ENCODE results near the gene MYO5C.
"Not testable (repeated sequence)": the region's sequence is repeated elsewhere in the genome, so short reads cannot be mapped to it uniquely, and the experiment has no call there.

MYO5C gene

DNA sequence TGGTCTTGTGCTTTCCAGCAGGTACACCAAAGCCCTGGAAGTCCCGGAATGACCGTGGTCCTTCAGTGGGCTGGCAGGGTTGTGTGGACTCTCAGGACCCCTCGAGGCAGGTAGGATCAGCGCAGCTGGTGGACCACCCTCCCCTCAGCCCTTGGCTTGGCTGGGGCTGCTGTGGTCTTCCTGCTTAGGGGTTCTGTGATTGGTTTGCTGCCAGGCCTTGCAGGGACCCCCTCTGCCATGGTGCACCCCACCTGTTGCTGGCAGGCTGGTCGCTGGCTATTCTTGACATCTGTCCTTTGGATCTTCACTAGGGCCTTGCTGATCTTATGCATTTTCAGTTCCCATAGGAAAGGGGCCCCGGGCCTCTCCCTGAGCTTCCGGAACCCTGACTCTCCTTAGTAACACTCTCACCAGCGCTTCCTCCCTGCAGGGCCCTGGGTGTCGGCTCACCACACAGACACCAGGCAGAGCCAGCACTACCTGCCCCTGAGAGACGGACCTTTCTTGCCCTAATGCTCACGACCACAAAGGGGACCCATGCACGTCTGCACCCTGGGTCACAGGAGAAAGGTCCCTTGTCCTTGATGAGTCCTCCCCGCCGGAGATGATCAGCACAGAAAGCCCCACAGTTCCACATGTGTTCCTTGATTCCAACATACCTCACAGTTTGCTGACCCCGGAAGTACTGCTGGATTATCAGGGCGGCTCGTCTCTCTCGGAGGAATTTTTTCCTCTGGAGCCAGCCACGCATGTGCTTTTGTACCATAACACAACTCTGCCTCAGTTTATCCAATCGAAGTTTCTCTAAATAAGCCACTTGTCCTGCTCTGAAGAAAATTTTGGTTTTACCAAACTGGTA lies 51.7 kb downstream of the MYO5C start:
- no peak for DNase-seq (ENCODE audit: low read depth in 2 of 2)

DNA sequence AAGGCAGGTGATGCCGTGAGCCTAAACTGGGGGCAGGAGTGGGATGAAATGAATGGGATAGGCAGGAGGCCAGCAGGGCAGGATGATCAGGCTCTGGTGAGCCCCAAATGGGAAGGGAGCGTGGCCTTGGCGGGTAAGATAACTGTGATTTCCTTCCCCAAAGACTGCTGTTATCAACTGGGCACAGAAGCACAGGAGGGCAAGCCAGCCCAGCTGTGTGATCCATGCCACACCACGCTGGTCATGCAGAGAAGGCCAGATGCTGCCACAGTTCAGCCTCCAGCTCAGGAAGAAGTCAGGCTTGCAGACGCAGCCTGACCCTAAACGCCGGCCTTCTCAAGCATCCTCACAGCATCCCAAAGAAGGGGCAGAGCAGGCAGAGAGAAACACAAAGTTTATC lies 52.3 kb downstream of the MYO5C start:
- DNase-seq (ENCODE audit: low read depth in 2 of 2) = no peak

DNA sequence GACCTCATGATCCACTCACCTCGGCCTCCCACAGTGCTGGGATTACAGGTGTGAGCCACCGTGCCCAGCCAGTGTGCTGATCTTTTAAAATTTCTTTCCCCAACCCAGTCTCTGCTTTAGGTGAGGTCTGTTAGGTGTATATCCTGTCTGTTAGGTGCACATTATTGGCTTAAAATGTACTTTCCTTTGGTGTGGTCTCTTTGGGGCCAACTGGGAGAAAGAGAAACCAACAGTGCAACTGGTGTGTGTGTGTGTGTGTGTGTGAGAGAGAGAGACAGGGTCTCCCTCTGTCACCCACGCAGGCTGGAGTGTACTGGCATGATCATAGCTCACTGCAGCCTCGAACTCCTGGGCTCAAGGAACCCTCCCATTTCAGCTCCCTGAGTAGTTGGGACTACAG lies 54.1 kb downstream of the MYO5C start:
- no peak for DNase-seq (ENCODE audit: low read depth in 2 of 2)

DNA sequence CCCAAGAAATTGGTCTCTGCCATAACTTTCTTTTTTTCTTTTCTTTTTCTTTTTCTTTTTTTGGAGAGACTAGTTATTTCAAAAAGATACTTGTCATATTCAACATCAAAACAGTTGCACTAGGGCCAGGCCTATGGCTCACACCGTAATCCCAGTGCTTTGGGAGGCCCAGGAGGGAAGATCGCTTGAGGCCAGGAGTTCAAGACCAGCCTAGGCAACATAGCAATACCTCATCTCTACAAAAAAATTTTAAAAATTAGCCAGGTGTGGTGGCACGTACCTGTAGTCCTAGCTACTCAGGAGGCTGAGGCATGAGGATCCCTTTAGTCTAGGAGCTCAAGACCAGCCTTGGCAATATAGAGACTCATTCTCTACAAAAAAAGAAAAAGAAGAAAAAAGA lies 55.4 kb downstream of the MYO5C start:
- DNase-seq (ENCODE audit: low read depth in 2 of 2) = no peak

DNA sequence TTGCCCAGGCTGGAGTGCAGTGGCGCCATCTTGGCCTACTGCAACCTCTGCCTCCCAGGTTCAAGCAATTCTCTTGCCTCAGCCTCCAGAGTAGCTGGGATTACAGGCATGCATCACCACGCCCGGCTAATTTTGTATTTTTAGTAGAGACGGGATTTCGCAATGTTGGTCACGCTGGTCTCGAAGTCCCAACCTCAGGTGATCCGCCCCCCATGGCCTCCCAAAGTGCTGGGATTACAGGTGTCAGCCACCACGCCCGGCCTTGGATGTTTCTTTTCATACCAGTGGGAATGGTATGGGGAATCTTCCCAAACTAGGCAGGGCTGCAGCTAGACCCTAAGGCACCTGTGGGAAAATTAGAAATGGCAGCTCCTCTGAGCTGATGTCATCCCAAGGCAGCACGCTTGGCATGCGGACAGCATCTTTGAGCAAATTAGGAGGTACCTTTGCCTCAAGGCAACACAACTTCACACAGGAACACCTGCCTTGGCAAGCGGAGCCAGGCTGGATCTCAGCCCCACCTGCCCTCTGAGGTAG lies 56.5 kb downstream of the MYO5C start:
- not testable (repeated sequence) for DNase-seq (ENCODE audit: low read depth in 2 of 2)

DNA sequence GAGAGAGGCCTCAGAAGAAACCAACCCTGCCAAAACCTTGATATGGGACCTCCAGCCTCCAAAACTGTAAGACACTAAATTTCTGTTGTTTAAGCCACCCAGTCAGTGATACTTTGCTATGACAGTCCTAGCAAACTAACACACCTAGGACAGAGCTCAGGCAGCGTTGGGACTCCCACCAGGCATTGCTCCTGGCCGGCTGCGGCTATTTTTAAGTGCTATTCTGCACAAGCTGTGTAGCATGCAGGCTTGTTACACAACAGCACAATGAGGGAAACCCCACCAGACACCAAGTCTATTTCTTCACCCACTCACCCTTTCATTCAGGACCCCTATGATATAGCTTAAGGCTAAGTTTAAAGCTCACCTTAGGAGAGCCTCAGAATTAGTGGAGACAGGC lies 57.5 kb downstream of the MYO5C start:
- DNase-seq (ENCODE audit: low read depth in 2 of 2) = no peak

DNA sequence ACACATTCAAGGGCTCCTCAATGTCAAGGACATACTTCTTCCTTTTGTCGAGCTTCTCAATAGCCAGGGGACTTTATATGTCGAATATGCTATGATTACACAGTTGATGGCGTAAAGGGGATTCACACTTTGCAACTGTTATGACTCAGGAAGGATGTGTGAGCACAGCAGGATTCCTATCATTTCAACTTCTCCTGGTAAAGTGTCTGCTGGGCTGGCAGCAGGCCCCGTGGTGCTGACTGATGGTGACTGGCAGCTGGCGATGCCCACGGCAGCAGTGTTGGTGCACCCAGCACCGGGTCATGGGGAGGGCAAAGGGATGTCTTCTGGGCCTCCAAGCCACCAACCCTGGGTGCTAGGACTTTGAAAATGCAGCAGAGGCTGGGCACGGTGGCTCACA lies 59.6 kb downstream of the MYO5C start:
- DNase-seq (ENCODE audit: low read depth in 2 of 2) = no peak

DNA sequence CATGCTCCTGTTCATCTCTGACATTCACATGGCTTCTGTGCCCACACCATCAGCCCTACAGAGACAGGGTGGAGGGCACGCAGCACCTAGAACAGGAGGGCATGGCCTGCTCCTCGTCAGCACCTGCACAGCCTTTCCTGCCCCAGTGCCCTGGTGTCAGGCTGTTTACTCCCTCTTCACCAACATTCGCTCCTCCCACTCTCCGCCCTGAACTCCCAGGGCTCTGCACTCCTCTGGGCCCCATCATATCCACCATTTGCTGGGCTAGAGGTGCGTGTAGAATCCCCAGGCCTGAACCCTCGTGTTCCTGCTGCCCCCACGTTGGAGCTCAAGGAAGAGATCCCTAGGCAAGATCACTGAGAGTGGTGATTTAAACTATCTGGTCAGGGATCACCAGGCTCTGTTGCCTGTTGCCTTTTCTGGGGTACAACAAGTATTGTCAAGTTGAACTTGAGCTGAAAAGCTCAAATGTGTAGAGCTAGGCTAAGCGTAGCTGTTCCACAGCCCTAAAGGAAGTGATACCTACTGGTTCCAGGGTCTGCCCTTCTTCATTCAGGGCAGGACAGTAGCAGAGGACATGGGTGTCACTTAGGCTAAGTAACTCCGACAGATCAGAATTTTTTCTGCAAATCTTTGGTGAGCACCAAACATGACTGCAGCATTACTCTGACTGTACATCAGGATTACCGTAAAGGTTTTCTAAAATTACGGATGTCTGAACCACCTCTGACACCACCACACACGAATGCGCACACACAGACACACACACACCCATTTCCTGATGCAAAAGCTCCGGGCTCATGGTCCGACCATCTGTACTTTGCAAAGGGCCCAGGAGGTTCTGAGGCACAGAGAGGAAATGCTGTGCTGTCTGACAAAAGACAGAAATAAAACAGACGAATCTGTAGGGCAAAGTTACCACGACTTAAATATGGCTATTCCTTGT lies 60.7 kb downstream of the MYO5C start:
- DNase-seq (ENCODE audit: low read depth in 2 of 2) = no peak

DNA sequence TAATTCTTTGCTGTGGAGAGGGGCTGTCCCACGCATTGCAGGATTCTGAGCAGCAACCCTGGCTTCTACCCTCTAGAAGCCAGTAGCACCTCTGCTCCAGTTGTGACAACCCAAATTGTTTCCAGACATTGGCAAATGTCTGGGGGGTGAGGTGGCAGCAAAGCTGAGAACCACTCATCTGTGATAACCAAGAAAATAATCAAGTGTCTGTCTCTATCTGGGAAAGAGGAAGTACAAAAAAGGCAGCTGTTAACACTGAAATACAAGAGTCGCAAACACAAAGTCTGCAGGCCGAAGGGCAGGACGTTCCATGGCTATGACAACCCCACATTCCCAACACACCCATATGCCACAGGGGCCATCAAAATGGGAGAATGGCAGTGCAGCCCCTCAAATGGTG lies 62.2 kb downstream of the MYO5C start:
- no peak for DNase-seq (ENCODE audit: low read depth in 2 of 2)

DNA sequence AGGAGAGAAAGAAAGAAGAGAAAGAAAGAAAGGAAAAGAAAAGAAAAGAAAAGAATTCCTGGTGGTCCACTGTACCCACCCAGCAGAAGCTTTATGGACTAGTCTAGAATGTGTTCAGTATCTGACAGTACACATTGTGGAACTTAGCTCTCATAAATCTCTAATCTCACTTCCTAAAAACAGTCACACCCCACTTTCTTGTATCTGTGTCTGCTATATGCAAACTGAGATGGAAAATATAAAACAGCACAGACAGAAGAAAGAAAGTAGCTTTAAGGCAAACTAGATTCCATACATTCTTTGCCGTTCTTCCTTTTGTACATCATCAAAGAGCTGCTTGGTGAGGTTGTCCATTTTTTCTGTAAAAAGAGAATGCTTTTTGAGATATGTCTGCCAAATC lies 63.3 kb downstream of the MYO5C start:
- no peak for DNase-seq (ENCODE audit: low read depth in 2 of 2)

DNA sequence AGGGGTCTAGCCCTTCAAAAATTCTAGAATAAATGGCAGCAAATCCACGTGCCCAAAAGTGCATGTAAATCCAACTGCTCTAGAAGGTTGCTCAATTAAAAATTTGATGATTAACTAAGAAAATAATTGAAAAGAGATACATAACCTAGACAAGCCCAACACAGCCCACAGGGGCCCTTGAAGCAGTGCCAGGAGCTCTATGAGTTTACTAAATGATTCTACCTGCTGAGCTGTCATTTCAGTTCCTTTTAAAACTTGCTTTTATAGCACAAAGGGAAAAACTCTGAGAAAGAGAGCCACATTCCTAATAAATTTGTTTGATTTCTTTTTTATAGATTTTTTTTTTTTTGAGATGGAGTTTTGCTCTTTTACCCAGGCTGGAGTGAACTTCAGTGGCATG lies 65.5 kb downstream of the MYO5C start:
- no peak for DNase-seq (ENCODE audit: low read depth in 2 of 2)

DNA sequence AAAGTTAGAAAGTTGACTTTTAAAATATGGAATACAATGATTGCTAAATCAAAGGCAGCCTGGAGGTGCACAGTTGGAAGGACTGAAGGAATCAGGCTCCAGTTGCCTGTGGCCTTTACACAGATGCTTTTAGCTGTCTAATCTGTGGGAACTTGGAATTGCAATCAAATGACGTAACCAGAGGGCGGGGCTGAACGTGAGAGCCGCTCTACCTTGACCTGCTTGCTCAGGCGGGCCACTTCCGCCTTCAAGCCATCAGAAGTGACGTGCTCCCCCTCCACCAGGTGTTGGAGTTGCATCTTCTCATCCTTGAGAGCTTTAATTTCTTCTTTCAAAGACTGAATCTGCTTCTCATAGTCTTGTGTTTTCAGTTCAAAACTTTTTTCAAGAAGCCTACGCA lies 66.7 kb downstream of the MYO5C start:
- no peak for DNase-seq (ENCODE audit: low read depth in 2 of 2)

DNA sequence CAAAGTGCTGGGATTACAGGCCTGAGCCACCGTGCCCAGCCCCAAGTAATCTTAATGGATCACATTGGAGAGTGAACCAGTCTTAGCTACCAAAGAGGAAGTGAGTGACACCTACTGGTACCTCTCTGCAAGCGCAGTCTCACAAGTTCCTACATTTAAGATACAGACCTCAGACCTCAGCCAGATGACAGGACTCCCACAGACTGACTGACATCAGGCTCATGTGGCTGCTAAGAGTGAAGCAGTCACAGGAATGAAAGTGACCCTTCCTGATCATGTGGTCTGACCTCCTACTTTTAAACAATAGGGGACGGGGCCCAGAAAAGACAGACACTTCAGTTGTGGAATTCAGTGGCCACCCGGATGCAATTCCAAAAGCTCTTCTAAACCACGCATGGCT lies 68.1 kb downstream of the MYO5C start:
- peak; percentile 28 to 47 for DNase-seq (ENCODE audit: low read depth in 2 of 2)

DNA sequence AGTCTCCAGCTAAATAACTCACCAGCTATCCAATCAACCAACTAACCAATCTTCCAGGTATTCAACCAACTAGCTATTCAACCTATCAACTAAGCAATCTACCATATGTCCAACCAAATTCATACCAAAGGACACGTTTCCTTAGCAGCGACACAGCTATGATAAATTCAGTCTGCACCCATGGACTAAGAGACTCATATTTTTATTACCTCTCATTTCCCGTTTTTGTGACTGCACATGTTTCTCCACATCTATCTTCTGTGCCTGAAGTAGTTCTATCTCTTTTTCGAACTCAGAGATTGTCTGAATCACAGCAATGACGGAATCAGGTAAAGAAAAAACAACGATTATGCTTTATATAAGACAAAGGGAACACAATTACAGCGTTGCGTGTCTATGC lies 70.4 kb downstream of the MYO5C start:
- no peak for DNase-seq (ENCODE audit: low read depth in 2 of 2)

DNA sequence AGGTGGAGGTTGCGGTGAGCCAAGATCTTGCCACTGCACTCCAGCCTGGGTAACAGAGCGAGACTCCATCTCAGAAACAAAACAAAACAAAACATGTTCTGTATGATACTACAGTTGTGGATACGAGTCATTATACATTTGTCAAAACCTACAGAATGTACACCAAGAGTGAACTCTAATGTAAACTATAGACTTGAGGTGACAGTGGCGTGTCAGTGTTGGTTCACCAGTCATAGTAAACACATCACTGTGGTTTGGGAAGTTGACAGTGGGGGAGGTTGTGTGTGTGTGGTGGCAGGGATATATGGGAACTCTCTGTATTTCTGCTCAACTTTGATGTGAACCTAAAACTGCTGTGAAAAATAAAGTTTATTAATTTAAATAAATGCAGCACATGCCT lies 71.4 kb downstream of the MYO5C start:
- DNase-seq (ENCODE audit: low read depth in 2 of 2) = no peak

DNA sequence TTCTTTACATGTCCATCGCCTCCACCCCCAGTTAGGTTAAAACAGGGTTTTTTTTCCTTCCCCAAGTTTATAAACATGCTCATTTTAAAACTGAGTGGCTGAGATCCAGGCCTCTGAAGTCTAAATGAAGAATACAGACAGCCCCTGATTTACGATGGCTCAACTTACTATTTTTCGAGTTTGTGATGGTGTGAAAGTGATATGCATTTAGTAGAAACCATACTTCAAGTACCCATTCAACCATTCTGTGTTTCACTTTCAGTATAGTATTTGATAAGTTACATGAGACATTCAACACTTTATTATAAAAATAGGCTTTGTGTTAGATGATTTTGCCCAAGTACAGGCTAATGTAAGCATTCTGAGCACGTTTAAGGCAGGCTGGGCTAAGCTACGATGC lies 73.9 kb downstream of the MYO5C start:
- DNase-seq (ENCODE audit: low read depth in 2 of 2) = no peak

DNA sequence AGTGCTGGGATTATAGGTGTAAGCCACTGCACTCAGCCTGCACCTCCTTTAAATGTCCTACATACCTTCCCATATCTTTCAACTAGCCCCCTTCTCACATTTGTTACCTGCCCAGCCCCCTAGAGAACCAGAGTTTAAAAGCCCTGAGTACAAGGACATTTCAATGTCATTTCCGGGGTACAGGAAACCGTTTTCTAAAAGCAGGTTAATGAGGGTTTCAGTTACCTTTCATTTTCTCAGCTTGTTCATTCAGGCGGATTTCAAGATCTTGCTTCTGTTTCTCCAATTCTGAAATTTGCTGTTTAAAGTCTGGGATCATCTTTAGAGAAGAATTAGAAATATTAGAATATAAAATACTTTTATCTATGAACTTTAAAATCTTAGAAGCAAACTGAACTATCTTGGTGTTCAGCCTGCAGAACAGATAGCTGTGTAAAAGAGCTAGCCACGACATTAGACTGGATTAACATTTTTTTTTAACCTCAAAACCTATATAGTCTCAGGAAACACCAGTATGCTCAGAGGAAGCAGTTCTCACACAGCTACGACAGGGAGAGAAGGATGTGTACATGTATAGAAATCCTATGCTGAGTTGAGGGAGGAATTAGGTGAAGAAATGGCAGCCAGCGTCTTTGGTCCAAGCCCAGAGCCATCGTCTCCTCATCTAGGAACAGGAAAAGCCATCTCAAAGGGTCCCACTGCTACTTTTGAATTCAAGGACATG lies 74.5 kb downstream of the MYO5C start:
- DNase-seq (ENCODE audit: low read depth in 2 of 2) = no peak

DNA sequence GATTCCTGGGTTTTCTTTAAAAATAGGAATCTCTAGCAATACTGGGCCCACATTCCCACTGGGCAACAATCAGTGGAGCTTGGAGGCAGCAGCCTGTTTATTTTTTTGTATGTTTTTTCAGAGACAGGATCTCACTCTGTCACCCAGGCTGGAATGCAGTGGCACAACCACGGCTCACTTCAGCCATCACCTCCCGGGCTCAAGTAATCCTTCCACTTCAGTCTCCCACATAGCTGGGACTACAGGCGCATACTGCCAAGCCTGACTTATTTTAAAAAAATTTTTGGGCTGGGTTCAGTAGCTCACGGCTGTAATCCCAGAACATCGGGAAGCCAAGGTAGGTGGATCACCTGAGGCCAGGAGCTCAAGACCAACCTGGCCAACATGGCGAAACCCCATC lies 75.4 kb downstream of the MYO5C start:
- no peak for DNase-seq (ENCODE audit: low read depth in 2 of 2)

DNA sequence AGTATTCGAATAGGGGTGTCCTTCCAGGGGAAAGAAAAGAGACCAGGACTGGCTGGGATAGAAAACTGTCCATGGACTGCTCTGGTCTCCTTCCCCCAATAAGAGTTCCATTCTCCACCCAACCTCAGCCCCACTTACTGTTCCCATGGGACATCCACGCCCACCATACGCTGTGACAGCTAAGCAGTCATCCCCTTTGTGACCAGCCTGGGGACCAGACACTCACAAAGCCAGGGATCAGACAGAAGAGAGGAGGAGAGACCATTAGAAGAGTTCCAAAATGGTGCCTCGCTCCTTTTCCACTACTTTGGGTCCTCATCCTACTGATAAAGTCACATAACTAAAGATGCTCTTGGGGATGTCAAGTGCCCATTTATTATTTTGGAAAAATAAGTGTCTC lies 76.8 kb downstream of the MYO5C start:
- DNase-seq (ENCODE audit: low read depth in 2 of 2) = no peak

DNA sequence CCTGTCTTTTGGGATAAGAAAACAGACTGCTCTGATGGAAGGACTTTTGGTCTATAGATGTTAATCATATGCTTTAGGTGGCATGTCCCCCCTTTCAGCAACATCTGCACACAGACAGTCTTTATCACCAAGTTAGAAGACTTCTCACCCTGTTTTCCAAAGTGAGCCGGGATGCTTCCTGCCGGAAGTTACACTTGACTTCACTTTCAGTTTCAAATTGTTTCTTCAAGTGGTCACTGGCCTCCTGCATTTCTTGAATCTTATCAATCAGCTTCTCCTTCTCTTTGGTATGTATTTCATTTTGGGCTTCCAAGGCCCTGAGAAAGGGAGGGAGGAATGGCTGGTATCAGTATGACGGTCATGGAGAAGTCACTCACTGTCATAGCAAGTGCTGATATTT lies 77.2 kb downstream of the MYO5C start:
- DNase-seq (ENCODE audit: low read depth in 2 of 2) = no peak

DNA sequence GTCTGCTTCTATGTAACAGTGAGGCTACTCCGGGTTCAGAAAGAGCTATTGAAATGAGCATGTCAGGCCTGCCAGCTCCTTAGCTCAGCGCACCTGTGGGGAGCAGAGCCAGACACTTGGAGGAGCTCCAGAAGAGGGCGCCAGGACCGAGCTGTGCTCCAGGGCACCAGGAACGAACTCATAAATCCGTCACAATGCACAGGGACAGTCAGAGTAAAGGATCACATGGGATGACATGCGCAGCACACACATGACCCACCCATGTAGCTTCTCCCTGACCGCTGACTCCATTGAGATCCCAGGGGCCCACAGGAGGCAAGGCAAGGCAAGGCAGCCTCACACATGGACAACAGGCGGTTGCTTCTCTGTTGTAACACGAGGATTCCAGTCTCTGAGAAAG lies 78.4 kb downstream of the MYO5C start:
- DNase-seq (ENCODE audit: low read depth in 2 of 2) = no peak

DNA sequence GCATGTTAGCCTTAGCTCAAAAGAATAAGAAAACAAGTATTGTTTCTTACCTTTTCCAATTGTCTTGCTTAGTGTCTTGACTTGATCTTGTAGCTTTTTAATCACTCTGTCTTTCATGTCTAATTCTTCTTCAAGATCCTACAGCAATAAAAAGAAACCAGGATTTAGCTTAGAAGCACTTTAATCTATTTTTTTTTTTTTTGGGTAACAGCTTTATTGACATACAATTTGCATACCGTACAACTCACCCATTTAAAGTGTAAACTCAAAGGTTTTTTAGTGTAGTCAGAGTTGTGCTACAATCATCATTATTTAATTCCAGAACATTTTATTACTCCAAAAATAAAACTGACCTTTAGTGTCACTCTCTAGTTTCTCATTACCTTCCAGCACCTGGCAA lies 81.1 kb downstream of the MYO5C start:
- no peak for DNase-seq (ENCODE audit: low read depth in 2 of 2)

All from fibroblast of skin of left biceps (primary cell).